ENCODE data around the gene PTPN22. TPM values are rescaled to one million over a fixed set of nuclear protein-coding genes. Genes with fewer than 3 reads are reported as not detected.

Gene PTPN22
- total and polyA plus RNA-seq, 11 donors: 0.16 to 4.2 (median 0.45) TPM

GRCh38 chr1:113913887-113914664, 42.6 kb upstream of the PTPN22 start:
- TF ChIP-seq, protein P1, sequence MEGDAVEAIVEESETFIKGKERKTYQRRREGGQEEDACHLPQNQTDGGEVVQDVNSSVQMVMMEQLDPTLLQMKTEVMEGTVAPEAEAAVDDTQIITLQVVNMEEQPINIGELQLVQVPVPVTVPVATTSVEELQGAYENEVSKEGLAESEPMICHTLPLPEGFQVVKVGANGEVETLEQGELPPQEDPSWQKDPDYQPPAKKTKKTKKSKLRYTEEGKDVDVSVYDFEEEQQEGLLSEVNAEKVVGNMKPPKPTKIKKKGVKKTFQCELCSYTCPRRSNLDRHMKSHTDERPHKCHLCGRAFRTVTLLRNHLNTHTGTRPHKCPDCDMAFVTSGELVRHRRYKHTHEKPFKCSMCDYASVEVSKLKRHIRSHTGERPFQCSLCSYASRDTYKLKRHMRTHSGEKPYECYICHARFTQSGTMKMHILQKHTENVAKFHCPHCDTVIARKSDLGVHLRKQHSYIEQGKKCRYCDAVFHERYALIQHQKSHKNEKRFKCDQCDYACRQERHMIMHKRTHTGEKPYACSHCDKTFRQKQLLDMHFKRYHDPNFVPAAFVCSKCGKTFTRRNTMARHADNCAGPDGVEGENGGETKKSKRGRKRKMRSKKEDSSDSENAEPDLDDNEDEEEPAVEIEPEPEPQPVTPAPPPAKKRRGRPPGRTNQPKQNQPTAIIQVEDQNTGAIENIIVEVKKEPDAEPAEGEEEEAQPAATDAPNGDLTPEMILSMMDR (IDR thresholded peaks at IDR 0.05): no peak
- no peak for TF ChIP-seq POLR2A (IDR thresholded peaks at IDR 0.05)
- Histone ChIP-seq H3K27ac (peak overlapping the region in 1 of 12 donors; percentile 75), H3K4me3 (no peak overlapping the region), H3K4me1 (peaks cover 3 to 18% (median 14%) of the 10 kb centered on the region in 12 donors), H3K9me3 (no peaks in the 10 kb centered on the region), H3K27me3 (no peaks in the 10 kb centered on the region), H3K36me3 (peaks cover 0 to 37% (median 27%) of the 10 kb centered on the region in 9 donors)
- 67 to 76% (median 71%) methylated on average over 5 of the region's 5 CpGs for WGBS, 4 donors
- ATAC-seq: no peak
- DNase-seq: no peak
- intact Hi-C loops (cut with DNase I): loop anchor here in 2 of 10 donors (1.0 to 2.0 kb wide), 2 partner anchors 13 to 15 kb away; partner anchors contain the start of gene HIPK1 (in 1 of the 2)

- Histone ChIP-seq H3K36me3 (peaks cover 0 to 45% (median 34%) of the 10 kb centered on the region in 9 donors), H3K27me3 (no peaks in the 10 kb centered on the region), H3K4me1 (peaks cover 3 to 18% (median 14%) of the 10 kb centered on the region in 12 donors), H3K4me3 (peak overlapping the region in 2 of 12 donors; percentile 3 to 21), H3K27ac (peak overlapping the region; percentile 51 to 89 (median 72)), H3K9me3 (no peaks in the 10 kb centered on the region)
- no peak for TF ChIP-seq POLR2A (IDR thresholded peaks at IDR 0.05)
- TF ChIP-seq, protein P1 (IDR thresholded peaks at IDR 0.05): no peak
- 17 to 26% (median 20%) methylated on average over 3 of the region's 3 CpGs for WGBS, 4 donors
- peak in 3 of 4 donors; percentile 12 to 30 (median 29) for ATAC-seq
- intact Hi-C loops (cut with DNase I): loop anchor here in 2 of 10 donors (1.0 to 2.0 kb wide), 2 partner anchors 14 to 16 kb away; partner anchors contain the start of gene HIPK1 (in 1 of the 2)
- DNase-seq: no peak
Observed at GRCh38 chr1:113913312-113913668, 41.8 kb upstream of the PTPN22 start.

GRCh38 chr1:113912594-113913311, 41.2 kb upstream of the PTPN22 start:
- WGBS, 4 donors: 17 to 25% (median 21%) methylated on average over 6 of the region's 6 CpGs
- Histone ChIP-seq H3K27ac (peak overlapping the region; percentile 51 to 89 (median 72)), H3K36me3 (peaks cover 0 to 50% (median 39%) of the 10 kb centered on the region in 9 donors), H3K4me1 (peaks cover 3 to 18% (median 14%) of the 10 kb centered on the region in 12 donors), H3K9me3 (no peaks in the 10 kb centered on the region), H3K27me3 (no peaks in the 10 kb centered on the region), H3K4me3 (peak overlapping the region in 2 of 12 donors; percentile 3 to 21)
- TF ChIP-seq, protein P1 (IDR thresholded peaks at IDR 0.05): no peak
- no peak for TF ChIP-seq POLR2A (IDR thresholded peaks at IDR 0.05)
- DNase-seq (peak; percentile 45 to 66 (median 54)), ATAC-seq (peak; percentile 80 to 91 (median 86))
- intact Hi-C loops (cut with DNase I): loop anchor here in 2 of 10 donors (1.0 to 2.0 kb wide), 2 partner anchors 14 to 17 kb away; partner anchors contain the start of gene HIPK1 (in 1 of the 2)

All from heart left ventricle (tissue), 16 donors.